ENCODE data around the gene APPBP2. TPM values are rescaled to one million over a fixed set of nuclear protein-coding genes. Genes with fewer than 3 reads are reported as not detected.

APPBP2 gene
- total RNA-seq, 1 experiment from 2014 or later: 24.7 TPM

DNA sequence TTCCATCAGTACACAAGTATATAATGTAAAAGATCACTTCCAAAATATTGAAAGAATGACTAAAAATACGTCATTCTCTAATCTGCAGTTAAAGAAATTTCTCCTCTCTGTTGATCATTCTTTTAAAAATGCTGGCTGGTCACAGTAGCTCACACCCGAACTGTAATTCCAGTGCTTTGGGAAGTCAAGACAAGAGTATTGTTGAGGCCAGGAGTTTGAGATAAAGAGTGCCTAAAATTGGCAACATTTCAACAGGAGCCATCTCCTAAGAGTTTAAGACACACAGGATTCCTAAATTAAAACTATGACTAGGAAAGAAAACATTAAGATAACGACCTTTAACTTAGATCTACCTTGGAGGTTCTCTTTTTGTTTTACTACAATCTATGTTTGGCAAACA lies 129.6 kb downstream of the APPBP2 start:
- no peak for DNase-seq (ENCODE audit: low spot score)

- DNase-seq (ENCODE audit: low spot score): no peak
Measured at GRCh38 chr17:60395508-60396065, 130.5 kb downstream of the APPBP2 start.

DNA sequence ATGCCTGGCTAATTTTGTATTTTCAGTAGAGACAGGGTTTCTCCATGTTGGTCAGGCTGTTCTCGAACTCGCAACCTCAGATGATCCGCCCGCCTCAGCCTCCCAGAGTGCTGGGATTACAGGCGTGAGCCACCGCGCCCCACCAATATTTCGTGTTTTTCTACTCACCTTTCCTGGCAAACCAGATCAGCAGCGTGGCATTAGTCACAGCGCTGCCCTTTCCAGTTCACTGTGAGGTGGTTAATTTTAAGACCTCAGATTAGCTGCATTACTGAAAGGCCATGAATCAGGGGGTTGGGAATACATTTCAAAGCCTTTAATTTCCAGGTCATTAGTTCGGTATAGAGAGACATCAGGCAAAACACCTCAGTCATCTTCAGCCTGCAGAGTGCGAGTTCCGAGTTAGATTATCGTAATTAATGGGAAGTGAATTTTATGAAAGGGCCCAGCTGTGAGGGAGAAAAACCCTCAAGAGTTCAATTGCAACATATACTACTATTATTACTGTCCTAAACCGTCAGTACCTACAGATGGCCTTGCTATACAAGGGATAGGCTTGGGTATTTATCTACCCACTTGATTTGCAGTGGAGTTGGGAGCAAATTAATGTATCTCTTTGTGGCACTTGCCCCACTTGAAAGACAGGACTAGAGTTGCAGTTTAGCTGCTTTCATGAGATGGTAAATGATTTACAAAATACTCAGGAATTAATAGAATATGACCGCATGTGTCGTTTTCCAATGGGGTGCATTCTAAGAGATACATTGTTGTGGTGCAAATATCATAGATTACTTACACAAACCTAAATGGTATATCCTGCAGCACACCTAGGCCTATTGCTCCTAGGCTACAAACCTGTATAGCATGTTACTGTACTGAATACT lies 132.0 kb downstream of the APPBP2 start:
- DNase-seq (ENCODE audit: low spot score): no peak

Other genes starting within 250 kb of the APPBP2 start
- gene USP32, start 134.1 kb downstream of the APPBP2 start, total RNA-seq (2014; rRNA removed; shearing (Covaris generic)): 29.4 and 30.0 TPM in 2 replicates
- not detected in 2 replicates for gene CHCT1, start 103.8 kb downstream of the APPBP2 start, total RNA-seq (2014; rRNA removed; shearing (Covaris generic))
- gene PPM1D, start 74.0 kb upstream of the APPBP2 start, total RNA-seq (2014; rRNA removed; shearing (Covaris generic)): 9.6 and 10.7 TPM in 2 replicates
- gene BCAS3, start 151.6 kb upstream of the APPBP2 start, total RNA-seq (2014; rRNA removed; shearing (Covaris generic)): 10.2 and 18.1 TPM in 2 replicates